SU-DHL-6 (cell line): ENCODE results near the gene EAF2.

Experiments used
- EZH2phosphoT487 ChIP-seq: fragments of 200-600 bp; sonication (generic), shearing (Covaris generic); conservative IDR thresholded peaks from 2 replicates; pipeline ENCODE4 v1.6.1; 2018; ENCODE audit warnings: mild to moderate bottlenecking, antibody characterized with exemption, low read length, moderate library complexity, mixed read lengths
- TF ChIP-seq, protein P1 (sequence below): fragments of 200-600 bp; sonication (generic); IDR thresholded peaks from one replicate; pipeline ENCODE4 v1.5.1; 2017; ENCODE audit warnings: antibody characterized with exemption, mild to moderate bottlenecking, low read length, moderate library complexity; ENCODE audit not compliant: insufficient read depth, poor library complexity, severe bottlenecking

DNA sequence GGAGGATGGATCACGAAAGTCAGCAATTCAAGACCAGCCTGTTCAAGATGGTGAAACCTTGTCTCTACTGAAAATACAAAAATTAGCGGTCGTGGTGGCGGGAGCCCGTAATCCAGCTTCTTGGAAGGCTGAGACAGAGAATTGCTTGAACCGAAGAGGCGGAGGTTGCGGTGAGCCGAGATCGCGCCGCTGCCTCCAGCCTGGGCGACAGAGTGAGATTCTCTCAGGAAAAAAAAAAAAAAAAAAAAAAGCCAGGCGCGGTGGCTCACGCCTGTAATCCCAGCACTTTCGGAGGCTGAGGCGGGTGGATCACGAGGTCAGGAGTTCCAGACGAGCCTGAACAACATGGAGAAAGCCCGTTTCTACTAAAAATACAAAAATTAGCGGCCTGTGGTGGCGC lies 5.0 kb downstream of the EAF2 start:
- TF ChIP-seq, protein P1, sequence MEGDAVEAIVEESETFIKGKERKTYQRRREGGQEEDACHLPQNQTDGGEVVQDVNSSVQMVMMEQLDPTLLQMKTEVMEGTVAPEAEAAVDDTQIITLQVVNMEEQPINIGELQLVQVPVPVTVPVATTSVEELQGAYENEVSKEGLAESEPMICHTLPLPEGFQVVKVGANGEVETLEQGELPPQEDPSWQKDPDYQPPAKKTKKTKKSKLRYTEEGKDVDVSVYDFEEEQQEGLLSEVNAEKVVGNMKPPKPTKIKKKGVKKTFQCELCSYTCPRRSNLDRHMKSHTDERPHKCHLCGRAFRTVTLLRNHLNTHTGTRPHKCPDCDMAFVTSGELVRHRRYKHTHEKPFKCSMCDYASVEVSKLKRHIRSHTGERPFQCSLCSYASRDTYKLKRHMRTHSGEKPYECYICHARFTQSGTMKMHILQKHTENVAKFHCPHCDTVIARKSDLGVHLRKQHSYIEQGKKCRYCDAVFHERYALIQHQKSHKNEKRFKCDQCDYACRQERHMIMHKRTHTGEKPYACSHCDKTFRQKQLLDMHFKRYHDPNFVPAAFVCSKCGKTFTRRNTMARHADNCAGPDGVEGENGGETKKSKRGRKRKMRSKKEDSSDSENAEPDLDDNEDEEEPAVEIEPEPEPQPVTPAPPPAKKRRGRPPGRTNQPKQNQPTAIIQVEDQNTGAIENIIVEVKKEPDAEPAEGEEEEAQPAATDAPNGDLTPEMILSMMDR, result no peak
- no peak for TF ChIP-seq EZH2phosphoT487
